Esophagus squamous epithelium (tissue), 4 donors: ENCODE results near the gene MEA1.

Experiments
- CTCF ChIP-seq, 6 experiments: fragments of 450-650 bp in 4 of 6; fragments of 200-600 bp in 2 of 6; sonication (generic) in 2 of 6; IDR thresholded peaks; one replicate each; pipeline ENCODE4 v1.5.1; 2016 to 2019; ENCODE audit warnings: antibody characterized with exemption in 6 of 6, mild to moderate bottlenecking in 4 of 6, moderate library complexity in 4 of 6
- POLR2A ChIP-seq, 4 donors: fragments of 450-650 bp; IDR thresholded peaks; one replicate each; pipeline ENCODE4 v1.6.1; 2017; ENCODE audit warnings: antibody characterized with exemption in 4 of 4, mild to moderate bottlenecking in 4 of 4, moderate library complexity in 3 of 4

GRCh38 chr6:43014434-43014909 is 726 bp upstream of the MEA1 start:
- no peak for TF ChIP-seq POLR2A (IDR thresholded peaks at IDR 0.05)
- no peak for TF ChIP-seq CTCF (IDR thresholded peaks at IDR 0.05)
